ENCODE measurements around the gene GALNT16.

The GALNT16 gene

DNA sequence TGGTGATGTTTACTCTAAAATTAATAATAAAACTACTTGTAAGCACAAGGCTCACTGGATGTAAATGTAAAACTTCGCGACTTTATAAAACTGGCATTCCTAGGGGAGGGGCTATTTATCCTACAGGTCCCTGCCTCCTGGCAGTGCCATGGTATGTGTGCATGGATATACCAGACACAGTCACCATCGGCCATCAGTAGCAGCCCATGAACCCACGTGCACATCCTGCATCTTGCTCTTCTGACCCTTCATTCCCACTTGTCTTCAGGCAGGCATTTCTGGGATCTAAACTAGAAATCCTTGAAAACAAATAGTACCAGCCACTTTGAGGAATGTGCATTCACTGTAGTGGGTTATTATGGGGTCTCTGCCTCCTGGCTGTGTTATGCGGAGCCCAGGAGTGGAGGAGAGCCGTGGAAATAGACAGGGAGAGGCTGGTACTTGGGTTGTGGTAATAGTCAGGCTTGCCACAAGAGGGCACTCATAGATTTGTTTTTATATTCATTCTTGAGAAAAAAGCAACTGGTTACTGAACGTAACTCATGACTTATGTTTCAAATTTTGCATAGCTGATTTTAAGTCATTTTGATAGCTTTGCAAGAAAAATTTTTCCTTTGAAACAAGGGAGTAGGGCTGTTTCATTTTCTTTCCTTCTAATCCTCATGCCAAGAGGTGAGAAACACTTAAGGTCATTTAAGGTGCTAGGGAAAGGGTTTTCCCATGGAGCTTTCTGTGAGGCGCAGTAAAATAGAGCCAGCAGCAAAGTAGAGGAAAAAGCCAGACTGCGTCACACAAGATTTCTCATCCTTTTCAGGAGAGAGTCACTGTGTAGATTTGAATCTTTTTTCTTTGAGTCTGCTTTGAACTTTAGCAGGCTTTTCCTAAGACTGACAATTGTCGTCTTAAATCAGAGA is 17.4 kb upstream of the GALNT16 start:
- TF ChIP-seq, protein P1, sequence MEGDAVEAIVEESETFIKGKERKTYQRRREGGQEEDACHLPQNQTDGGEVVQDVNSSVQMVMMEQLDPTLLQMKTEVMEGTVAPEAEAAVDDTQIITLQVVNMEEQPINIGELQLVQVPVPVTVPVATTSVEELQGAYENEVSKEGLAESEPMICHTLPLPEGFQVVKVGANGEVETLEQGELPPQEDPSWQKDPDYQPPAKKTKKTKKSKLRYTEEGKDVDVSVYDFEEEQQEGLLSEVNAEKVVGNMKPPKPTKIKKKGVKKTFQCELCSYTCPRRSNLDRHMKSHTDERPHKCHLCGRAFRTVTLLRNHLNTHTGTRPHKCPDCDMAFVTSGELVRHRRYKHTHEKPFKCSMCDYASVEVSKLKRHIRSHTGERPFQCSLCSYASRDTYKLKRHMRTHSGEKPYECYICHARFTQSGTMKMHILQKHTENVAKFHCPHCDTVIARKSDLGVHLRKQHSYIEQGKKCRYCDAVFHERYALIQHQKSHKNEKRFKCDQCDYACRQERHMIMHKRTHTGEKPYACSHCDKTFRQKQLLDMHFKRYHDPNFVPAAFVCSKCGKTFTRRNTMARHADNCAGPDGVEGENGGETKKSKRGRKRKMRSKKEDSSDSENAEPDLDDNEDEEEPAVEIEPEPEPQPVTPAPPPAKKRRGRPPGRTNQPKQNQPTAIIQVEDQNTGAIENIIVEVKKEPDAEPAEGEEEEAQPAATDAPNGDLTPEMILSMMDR (IDR thresholded peaks at IDR 0.05; ENCODE audit: extremely low read depth, missing control alignments): peak; percentile 51
- DNase-seq (ENCODE audit: low spot score): peak; percentile 79

DNA sequence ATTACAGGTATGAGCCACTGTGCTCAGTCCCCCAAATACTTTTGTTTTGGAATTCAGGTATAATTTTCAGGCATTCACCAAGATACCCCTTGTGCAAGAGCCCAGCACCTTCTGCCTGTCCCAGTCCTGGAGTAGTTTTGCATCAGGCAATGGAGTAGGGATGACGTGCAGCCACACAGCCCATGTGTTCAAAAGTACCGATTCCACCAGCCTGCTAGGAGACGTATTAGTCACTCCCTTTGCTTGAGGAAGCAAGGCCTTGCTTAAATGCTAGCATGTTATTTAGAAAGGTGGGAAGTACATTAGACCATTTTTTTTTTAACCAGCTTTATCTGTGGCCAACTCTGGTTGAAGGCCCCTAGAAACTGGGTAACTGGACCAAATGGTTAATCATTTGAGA is 15.0 kb upstream of the GALNT16 start:
- TF ChIP-seq, protein P1 (IDR thresholded peaks at IDR 0.05; ENCODE audit: extremely low read depth, missing control alignments): no peak
- no peak for DNase-seq (ENCODE audit: low spot score)

DNA sequence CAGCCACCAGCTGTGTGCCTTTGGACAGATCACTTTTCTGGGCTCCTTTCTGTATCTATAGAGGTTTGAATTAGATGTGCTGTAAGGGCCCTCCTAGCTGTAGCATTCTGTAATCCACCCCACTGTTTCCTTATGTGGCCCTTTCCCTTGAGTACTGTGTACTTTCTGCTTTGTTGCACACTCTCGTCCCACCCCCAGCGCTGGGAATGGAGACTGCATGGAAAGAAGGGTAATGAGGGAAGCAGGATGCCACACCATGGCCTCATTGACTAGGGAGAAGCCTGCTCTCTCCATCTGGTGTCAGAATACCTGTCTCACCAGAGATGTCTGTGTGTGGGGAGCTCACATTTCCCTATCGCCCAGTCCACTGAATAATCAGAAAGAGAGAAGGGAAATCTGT is 13.6 kb upstream of the GALNT16 start:
- TF ChIP-seq, protein P1 (IDR thresholded peaks at IDR 0.05; ENCODE audit: extremely low read depth, missing control alignments): no peak
- DNase-seq (ENCODE audit: low spot score): no peak

DNA sequence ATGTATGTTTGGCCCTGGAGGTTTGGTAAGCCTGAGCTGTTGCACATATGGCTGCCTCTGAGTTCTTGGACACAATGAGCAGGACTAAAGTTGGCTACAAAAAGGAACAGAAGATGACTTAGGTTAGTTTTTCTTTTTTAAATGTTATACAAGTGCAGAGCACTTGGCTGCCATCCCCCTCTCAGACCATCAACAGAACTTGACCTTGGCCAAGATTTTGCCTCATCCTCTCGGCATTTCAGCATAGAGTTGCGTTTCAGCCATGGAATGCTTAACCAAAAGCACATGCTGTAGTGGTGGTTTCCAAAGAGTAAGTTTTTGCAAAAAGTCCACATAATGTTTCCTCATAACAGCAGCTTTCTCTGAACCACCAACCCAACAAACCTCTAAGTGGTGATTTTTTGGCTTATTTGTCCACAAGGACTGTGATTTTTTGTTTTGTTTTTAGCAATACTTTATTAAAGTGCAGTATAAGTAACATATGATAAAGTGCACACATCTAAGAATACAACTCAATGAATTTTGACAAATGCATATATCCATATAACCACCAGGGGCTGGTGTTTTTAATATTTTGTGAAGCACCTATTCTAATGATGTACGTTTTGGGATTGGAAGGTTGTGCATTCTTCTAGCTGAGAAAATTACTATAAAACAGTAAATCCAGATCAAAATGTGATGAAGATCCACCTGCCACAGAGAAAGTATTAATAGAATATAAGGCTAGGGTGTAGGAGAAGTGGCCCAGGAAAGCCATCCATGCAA is 12.1 kb upstream of the GALNT16 start:
- TF ChIP-seq, protein P1 (IDR thresholded peaks at IDR 0.05; ENCODE audit: extremely low read depth, missing control alignments): no peak
- no peak for DNase-seq (ENCODE audit: low spot score)

DNA sequence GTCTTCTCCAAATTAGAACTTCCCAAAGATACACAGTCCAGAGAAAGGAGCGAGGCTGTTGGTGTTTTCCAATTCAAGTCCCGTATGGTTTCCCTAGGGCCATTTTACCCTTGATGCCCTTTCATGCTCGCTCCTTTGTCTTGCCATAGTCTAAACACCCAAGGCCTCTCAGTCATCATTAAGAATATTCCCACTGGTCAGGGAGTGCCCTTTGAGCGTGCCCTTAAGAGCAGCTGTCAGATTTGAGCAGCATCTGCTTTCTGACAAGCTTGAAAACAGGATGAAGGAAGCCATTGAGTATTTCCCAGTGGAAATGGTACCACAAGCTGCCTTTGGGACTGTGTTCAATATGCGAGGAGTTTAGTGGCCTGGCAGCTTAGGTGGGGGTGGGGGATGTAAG is 10.4 kb upstream of the GALNT16 start:
- TF ChIP-seq, protein P1 (IDR thresholded peaks at IDR 0.05; ENCODE audit: extremely low read depth, missing control alignments): no peak
- no peak for DNase-seq (ENCODE audit: low spot score)

DNA sequence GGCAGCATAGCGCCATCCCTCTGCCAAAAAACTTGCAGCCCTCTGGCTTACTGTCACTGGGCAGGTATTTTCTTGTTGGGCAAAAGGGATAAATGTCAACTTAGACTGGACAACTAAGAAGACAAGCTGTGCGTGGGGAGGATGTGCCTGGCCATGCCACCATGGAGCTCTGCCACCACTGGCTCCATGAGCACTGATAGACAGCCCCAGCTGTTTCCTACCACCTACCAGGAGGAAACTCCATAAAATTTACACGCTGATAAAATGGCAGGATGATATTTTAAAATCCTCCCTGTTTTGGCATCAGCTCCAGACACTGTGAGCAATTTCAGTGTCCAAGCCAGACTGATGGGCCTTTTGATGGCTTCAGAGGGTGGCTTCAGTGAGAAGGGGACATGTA is 7.1 kb upstream of the GALNT16 start:
- no peak for DNase-seq (ENCODE audit: low spot score)
- TF ChIP-seq, protein P1 (IDR thresholded peaks at IDR 0.05; ENCODE audit: extremely low read depth, missing control alignments): no peak

DNA sequence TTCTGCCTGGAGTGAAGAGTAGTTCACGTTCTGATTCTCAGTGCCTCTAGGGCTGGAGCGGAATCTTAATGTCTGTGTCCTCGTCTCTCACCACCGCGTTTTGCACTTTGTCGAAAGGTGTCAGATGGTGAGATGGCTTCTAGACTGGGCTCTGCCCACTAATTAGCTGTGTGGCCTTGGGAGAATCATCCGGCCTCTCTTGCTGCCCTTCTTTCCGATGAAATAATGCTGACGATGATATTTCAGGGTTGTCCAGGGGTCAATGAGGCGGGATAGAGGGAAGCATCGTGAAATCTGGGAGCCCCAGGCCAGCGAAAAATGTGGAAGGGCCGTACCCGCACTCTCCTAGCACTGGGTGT is 811 bp upstream of the GALNT16 start:
- DNase-seq (ENCODE audit: low spot score): no peak
- TF ChIP-seq, protein P1 (IDR thresholded peaks at IDR 0.05; ENCODE audit: extremely low read depth, missing control alignments): no peak
